HG03139 (cell line): ENCODE data around the gene WASF1.
"Not testable (repeated sequence)": the region's sequence is repeated elsewhere in the genome, so short reads cannot be mapped to it uniquely, and the experiment has no call there.

Experiments
- ATAC-seq: cut with Tn5 transposase; IDR thresholded peaks from one replicate; pipeline ENCODE4 v1.9.1; 2021; ENCODE audit not compliant: unreplicated experiment

Gene WASF1

DNA sequence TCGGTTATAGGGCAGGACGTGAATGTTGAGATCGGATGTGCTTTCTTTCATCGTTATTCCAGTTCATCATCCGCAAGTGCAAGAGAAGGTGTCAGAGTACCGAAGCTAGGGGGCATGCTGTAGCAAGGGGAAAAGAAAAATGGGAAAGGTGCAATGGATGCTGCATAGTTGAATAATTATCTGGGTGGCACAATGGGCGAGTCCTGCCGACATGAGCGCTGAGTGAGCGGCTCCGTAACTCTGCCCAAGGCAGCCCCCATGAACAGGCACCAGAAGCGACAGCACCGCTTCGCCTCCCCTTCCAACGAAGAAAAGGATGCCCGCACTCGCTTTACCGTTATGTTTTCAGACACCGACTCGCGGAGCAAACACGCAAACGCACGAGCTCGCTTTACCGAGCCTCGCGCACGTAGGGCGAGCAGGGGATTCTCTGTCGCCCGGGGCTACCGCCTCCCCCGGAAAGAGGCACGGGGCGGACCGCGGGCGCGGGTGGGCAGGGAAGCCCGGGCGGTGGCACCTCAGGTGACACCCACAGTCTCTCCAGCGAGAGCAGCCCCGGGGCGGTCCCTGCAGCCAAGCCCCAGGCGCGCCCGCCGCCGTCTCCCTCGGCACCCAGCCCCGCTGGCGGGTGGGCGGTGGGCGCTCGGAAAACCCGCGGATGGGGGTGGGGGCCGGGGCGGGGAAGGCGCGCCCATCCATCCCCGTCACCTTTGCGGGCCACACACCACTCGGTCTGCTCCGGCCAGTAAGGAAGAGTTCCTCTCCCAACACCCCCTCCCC lies 654 bp downstream of the WASF1 start:
- no peak for ATAC-seq

DNA sequence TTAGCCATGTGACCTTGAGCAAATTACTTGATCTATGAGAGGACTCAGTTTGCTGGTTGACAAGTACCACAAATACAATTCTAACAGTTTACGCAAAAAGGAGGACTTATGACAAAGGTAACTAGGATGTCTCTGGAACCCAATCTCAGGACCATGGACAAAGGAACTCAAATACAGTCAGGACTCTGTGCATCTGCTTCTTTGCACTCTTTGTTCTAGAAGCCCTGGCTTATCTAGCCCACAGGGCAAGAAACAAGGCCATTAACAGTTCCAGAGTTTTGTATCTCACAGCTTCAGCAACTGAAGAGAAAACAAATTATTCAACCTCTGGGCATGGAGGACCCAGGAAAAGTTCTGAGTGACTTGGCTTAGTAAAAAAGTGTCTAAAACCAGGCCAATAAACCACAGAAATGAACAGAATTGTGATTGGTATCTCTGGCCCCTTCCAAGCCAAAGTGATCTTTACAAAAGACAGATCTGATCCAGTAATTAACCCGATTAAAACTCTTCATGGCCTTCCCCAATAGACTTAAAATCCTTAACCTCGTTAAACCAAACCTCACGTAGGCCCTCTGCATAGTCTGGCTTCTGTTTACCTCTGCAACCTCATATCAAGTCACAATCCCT lies 5.9 kb downstream of the WASF1 start:
- ATAC-seq: no peak

DNA sequence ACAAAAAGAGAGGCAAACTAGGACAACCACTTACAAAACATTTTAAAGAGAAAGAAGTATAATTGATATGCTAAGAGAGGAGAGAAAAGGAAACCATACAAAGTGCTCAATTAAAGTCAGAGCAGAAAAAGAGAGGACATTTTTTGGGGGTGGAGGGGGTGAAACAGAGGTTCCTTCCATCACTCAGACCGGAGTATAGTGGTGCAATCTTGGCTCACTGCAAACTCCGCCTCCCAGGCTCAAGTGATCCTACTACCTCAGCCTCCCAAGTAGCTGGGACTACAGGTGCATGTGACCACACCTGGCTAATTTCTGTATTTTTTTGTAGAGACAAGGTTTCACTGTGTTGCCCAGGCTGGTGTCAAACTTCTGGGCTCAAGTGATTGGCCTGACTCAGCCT lies 9.4 kb downstream of the WASF1 start:
- ATAC-seq: no peak

GRCh38 chr6:110158479-110158878 lies 21.0 kb downstream of the WASF1 start:
- no peak for ATAC-seq

DNA sequence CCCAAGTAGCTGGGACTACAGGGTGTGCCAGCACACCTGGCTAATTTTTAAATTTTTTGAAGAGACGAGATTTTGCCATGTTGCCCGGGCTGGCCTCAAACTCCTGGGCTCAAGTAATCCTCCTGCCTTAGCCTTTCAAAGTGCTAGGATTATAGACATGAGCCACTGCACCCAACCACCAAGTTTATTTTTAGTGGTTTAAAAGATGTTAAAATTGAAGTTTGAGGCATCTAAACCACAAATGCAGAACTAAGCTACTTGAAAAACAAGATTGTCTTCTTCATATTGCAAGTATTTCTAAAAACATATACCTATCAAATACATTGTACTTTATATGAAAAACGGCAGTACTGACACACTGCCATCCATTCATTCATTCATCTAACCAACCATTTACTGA lies 31.6 kb downstream of the WASF1 start:
- ATAC-seq: no peak

DNA sequence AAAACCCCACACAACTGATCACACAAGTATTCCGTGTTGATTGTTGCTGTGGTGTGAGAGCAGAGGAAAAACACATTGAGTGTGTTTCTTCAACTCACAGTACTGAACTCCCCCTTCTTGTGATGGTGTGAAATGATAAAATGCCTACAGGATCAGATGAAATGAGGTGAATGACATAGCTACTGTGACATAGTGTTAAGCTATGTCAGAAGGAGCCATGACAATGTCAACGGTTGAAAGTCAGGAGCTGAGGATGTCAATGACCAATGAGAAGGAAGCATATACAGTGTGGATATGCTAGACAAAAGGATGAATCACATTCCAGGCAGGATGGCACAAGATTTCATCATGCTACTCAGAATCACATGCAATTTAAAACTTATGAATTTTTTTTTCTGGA lies 38.8 kb downstream of the WASF1 start:
- no peak for ATAC-seq

DNA sequence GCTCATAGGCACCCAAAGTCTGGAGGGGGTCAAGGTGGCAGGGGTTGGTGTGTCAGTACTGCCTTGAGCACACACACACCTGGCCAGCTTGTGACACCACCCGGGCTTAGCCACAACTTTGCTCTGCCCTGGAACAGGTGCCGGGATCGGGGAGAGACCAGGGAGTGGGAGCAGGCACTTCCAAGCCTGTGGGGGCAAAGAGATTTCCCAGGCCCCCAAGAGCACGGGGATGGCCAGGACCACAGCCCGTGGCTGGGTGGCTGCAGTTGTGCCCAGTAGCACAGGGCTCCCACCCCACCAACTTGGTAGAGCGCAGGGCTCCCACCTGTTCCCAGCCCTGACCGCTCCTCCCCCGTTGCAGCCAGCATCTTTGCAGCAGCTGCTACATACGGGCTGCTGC lies 40.4 kb downstream of the WASF1 start:
- ATAC-seq: no peak

- no peak for ATAC-seq
Measured at GRCh38 chr6:110137924-110138887, 41.3 kb downstream of the WASF1 start.

- no peak for ATAC-seq
Measured at GRCh38 chr6:110130362-110130761, 49.1 kb downstream of the WASF1 start.

DNA sequence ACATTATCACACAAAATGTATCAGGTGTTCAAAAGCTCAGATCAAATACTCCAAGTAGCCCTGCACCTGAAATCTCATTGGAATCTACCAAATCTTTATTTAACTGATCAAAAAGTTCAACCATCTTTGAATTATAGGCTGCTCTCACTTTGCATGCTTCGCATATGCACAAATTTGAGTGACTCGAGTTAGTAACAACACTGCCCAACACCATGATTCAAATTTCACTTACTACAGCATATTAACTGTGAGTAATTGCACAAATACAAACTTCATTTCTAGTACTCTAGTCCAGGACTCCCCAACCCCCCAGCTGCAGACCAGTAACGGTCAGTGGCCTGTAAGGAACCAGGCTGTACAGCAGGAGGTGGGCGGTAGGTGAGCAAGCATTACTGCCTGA lies 51.1 kb downstream of the WASF1 start:
- no peak for ATAC-seq

- no peak for ATAC-seq
Measured at GRCh38 chr6:110125361-110125760, 54.1 kb downstream of the WASF1 start.

GRCh38 chr6:110121655-110122054 lies 57.8 kb downstream of the WASF1 start:
- ATAC-seq: not testable (repeated sequence)

- ATAC-seq: no peak
Measured at GRCh38 chr6:110116258-110116657, 63.2 kb downstream of the WASF1 start.

GRCh38 chr6:110114004-110114403 lies 65.5 kb downstream of the WASF1 start:
- ATAC-seq: no peak

DNA sequence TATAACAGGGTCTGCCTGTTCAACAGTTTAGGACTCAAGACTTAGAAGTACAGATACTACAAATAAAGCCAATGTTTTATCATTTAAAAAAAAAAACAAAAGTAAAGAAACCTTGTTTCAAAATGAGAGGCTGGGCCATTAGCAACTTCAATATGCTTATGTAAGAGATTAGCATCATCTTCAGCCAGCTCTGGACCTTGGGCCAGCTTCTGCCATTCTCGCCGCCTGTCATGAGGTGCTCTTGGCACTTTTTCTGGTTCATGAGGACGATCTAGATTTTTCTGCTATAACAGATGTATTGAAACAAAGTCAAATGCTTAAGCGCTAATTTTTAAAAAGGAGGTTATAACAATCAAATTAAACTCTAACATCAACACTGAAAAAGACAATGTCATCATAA lies 74.2 kb downstream of the WASF1 start:
- no peak for ATAC-seq

GRCh38 chr6:110103260-110103659 lies 76.2 kb downstream of the WASF1 start:
- ATAC-seq: no peak

DNA sequence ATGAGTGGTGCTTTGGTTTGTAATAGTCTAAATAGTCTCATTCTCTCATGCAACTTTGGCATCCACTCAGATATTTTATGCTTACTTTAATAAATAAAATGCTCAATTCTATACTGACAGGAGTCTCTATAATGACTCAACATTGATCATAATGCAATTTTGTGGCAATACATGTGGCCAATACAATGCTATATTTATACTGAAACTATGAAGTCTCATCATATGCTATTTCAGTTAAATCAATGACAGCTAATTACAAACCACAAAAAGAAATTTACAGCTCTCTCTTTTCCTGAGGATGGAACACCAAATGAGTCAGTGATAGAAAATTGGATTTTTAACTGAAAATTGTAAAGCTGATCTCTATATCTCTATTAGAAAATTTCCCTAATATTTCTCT lies 77.1 kb downstream of the WASF1 start:
- ATAC-seq: no peak

- no peak for ATAC-seq
Measured at GRCh38 chr6:110101885-110102284, 77.6 kb downstream of the WASF1 start.

- no peak for ATAC-seq
Measured at GRCh38 chr6:110098511-110099116, 80.9 kb downstream of the WASF1 start.

DNA sequence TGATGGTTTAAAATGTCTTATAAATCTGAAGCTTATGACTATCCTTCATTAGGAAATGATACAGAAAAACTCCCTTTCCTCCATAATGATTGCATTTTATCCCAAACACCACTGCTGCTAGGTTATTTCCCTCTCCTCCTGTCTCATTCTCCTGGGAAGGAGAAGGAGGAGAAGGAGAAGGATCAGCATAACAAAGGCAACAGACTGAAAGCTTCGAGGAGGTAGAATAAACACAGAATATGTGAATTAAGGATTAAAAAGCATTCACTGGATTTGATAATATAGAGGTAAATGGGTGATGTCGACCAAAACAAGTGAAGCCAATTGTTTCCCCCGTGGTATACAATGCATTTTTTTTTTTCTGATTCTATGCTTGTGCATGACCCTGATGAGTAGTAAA lies 82.0 kb downstream of the WASF1 start:
- no peak for ATAC-seq

DNA sequence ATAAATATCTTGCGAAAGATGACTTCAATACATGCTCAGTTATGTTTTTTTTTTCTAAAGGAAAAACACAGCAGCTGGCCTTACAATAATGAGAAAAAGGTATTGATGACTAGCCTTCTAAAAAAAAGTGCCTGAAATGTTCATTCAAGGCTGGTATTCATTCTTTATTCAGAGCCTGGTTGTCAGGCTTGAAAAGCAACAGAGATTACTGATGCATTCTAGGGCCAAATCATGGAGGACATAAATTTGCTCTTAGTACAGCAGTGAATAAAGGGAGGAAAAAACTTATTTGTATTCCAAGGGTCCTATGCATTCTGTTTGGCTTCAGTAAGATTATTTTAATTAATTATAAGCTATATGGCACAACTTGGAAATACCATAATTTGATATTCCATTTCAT lies 83.5 kb downstream of the WASF1 start:
- no peak for ATAC-seq
